Spinal cord (tissue), 10 donors: ENCODE data around the gene FER1L5. TPM values are rescaled to one million over a fixed set of nuclear protein-coding genes. Genes with fewer than 3 reads are reported as not detected.

ENCODE experiments used
- DNase-seq, 6 donors: peaks; one replicate each; pipeline versions ENCODE4 v3.0.0 to v3.0.0-alpha.2; 2013 to 2015; ENCODE audit warnings: low spot score in 6 of 6, low read depth in 4 of 6
- H3K27ac ChIP-seq: one replicate; pipeline ENCODE4 v1.5.1; 2013; ENCODE audit warnings: low read depth, low read length, control low read depth
- H3K27me3 ChIP-seq: one replicate; pipeline ENCODE4 v1.6.1; 2013; ENCODE audit warnings: low read length; ENCODE audit not compliant: control insufficient read depth, insufficient read depth
- H3K36me3 ChIP-seq: one replicate; pipeline ENCODE4 v1.6.1; 2013; ENCODE audit warnings: low read length; ENCODE audit not compliant: control insufficient read depth, insufficient read depth
- H3K4me1 ChIP-seq: one replicate; pipeline ENCODE4 v1.6.1; 2013; ENCODE audit warnings: low read length; ENCODE audit not compliant: control insufficient read depth, insufficient read depth
- H3K4me3 ChIP-seq: one replicate; pipeline ENCODE4 v1.5.1; 2013; ENCODE audit warnings: low read depth, low read length, control low read depth
- H3K9me3 ChIP-seq: one replicate; pipeline ENCODE4 v1.6.1; 2013; ENCODE audit warnings: low read length; ENCODE audit not compliant: control insufficient read depth, insufficient read depth
- WGBS: methylation state at CpG from one replicate; pipeline ENCODE4 v1.1.5; 2013; ENCODE audit warnings: missing lambda C conversion rate; ENCODE audit not compliant: insufficient coverage; 5-methylcytosine and 5-hydroxymethylcytosine counted together
- polyA plus RNA-seq, 2 donors: library from polyadenylated mRNA; unstranded; fragments of 120-200 nt; gene quantifications; one replicate each; pipeline ENCODE4 v1.2.1, GENCODE V29; 2013; ENCODE audit not compliant: insufficient read length in 2 of 2
- total RNA-seq, 2 donors: library from RNA; depleted of rRNA in 1 of 2; stranded (reverse); fragments of 120-200 nt in 1 of 2; fragments of >200 nt in 1 of 2; gene quantifications; one replicate each; pipeline versions ENCODE4 v1.2.3 to v1.2.4, GENCODE V29; 2013 to 2014
- donor health status: healthy.

Gene FER1L5
- total and polyA plus RNA-seq, 4 donors = 0.27 to 0.66 (median 0.43) TPM

DNA sequence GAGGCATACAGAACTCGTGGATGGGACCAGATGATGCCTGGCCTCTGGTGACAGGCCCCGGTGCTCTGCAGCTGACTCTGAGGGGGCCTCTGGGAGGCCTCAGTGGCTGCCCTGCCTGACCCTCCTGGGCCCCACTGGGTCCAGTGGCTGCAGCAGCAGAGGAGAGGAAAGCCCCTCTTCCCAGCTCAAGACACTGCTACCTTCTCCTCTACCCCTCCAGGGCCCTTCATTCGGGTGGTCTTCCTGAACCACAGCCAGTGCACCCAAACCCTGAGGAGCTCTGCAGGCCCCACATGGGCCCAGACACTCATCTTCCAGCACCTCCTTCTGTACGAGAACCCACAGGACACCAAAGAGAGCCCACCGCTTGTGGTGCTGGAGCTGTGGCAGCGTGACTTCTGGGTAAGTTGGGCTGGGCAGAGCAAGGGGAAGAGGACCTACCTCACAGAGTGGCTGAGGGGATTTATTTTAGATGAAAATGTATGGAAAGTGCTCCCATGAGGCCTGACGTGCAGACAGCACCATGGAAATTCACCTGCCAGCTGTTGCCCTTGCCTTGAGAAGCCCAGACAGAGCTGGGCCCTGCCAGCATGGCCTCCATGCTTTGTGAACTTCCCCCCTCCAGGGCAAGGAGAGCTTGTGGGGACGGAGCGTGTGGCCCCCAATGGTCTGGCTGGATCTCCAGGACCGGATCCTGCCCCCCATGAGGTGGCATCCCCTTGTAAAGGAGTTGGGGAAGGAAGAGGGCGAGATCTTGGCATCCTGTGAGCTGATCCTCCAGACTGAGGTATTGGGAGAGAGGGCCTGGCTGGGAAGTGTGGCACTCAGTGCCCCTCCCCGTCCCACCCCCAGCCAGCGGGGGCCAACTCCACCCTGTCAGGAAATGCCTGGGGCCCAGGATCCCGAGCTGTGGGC, 51.0 kb downstream of the FER1L5 start:
- 84% methylated on average over 8 of the region's 14 CpGs for WGBS
- DNase-seq = no peak
- H3K4me3 ChIP-seq = no peak overlapping the region
- H3K27me3 ChIP-seq = no peaks in the 10 kb centered on the region
- H3K27ac ChIP-seq = no peak overlapping the region
- H3K36me3 ChIP-seq = peaks cover 14% of the 10 kb centered on the region
- no peaks in the 10 kb centered on the region for H3K4me1 ChIP-seq
- no peaks in the 10 kb centered on the region for H3K9me3 ChIP-seq

DNA sequence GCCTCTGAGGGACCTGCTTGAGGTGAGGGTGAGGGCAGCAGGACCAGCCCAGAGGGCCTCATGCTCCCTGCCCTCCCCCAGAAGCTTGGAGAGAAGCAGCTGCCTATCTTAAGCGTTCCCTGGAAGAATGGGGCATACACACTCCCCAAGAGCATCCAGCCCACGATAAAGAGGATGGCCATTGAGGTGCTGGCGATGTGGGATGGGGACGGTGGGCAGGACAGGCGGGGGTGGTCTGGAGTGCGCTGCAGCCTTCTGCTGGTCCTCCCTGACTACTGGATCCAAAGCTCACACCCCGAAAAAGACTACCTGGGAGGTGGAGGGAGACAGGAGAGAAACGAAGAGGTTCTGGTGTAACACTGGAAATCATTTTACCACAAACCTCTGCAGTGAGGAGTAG, 51.7 kb downstream of the FER1L5 start:
- DNase-seq = no peak
- no peaks in the 10 kb centered on the region for H3K9me3 ChIP-seq
- no peak overlapping the region for H3K4me3 ChIP-seq
- WGBS = 88% methylated on average over 4 of the region's 8 CpGs
- H3K27me3 ChIP-seq = no peaks in the 10 kb centered on the region
- no peak overlapping the region for H3K27ac ChIP-seq
- H3K36me3 ChIP-seq = peaks cover 17% of the 10 kb centered on the region
- H3K4me1 ChIP-seq = no peaks in the 10 kb centered on the region

DNA sequence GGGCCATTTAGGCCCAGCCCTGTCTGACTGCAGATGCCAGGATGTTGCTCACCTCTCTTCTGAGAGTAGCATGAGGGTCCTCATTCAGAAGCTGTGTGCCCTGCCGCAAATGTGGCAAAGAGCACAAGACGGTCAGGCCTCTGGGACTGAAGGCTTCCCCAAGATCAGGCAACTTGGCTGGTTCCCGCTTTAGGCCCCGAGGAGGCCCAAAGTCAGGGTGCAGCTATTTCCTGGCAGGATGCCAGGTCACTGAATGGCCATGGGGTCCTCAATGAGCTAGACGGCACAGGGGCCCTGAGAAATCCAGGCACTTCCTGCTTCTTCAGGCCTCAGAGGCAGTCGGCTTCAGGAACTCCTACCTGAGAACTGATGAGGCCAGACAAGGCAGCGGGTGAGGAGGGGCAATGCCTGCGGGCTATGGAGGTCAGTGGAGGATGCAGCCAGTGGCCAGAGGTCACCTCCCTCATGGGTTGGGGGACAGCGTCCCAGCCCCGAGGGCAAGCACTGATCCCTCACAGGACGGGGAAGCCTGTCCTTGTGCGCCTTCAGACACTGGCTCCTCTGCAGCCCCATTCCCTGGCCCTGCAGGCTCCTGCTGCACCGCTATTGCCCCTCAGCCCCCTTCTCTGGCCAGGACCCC, 52.4 kb downstream of the FER1L5 start:
- no peak for DNase-seq
- Histone ChIP-seq H3K36me3 (peaks cover 17% of the 10 kb centered on the region), H3K27ac (no peak overlapping the region), H3K4me1 (no peaks in the 10 kb centered on the region), H3K9me3 (no peaks in the 10 kb centered on the region), H3K27me3 (no peaks in the 10 kb centered on the region), H3K4me3 (no peak overlapping the region)
- 84% methylated on average over 13 of the region's 13 CpGs for WGBS

- Histone ChIP-seq H3K4me1 (no peaks in the 10 kb centered on the region), H3K9me3 (no peaks in the 10 kb centered on the region), H3K27ac (no peak overlapping the region), H3K27me3 (no peaks in the 10 kb centered on the region), H3K36me3 (peaks cover 17% of the 10 kb centered on the region), H3K4me3 (no peak overlapping the region)
- 85% methylated on average over 15 of the region's 15 CpGs for WGBS
- DNase-seq = no peak
These were observed 53.0 kb downstream of the FER1L5 start for GRCh38 chr2:96695602-96696001.

- no peak for DNase-seq
- H3K4me3 ChIP-seq = no peak overlapping the region
- H3K9me3 ChIP-seq = no peaks in the 10 kb centered on the region
- no peak overlapping the region for H3K27ac ChIP-seq
- H3K27me3 ChIP-seq = no peaks in the 10 kb centered on the region
- 75% methylated on average over 2 of the region's 2 CpGs for WGBS
- H3K36me3 ChIP-seq = peaks cover 20% of the 10 kb centered on the region
- no peaks in the 10 kb centered on the region for H3K4me1 ChIP-seq
These were observed 54.9 kb downstream of the FER1L5 start for GRCh38 chr2:96697476-96697875.

DNA sequence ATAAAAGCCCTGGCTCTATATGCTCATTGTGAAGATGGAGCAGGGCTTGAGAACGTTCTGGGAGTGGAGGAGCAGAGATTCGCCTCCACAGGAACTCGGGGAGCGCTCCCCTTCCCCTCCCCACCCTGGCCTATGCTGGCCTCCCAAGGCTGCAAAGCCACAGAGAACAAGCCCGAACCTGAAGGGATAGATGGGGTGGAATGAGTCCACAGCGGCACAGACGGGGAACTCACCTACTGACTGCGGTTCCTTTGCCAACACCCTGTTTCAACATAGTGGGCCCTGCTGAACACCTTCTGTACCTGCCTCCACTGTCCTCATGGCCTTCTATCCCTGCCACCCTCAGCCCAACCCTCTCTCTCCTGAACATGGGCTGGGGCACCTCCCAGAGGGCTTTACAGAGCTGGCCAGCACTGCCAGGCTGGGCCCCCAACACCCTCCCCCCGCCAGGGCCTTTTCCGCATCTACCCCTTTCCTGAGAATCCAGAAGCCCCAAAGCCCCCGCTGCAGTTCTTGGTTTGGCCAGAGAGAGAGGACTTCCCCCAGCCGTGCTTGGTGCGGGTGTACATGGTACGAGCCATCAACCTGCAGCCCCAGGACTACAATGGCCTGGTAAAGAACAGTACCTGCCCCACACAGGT, 55.8 kb downstream of the FER1L5 start:
- Histone ChIP-seq H3K27me3 (no peaks in the 10 kb centered on the region), H3K27ac (no peak overlapping the region), H3K4me3 (no peak overlapping the region), H3K9me3 (no peaks in the 10 kb centered on the region), H3K36me3 (peaks cover 29% of the 10 kb centered on the region), H3K4me1 (no peaks in the 10 kb centered on the region)
- DNase-seq = no peak
- WGBS = 90% methylated on average over 10 of the region's 14 CpGs

DNA sequence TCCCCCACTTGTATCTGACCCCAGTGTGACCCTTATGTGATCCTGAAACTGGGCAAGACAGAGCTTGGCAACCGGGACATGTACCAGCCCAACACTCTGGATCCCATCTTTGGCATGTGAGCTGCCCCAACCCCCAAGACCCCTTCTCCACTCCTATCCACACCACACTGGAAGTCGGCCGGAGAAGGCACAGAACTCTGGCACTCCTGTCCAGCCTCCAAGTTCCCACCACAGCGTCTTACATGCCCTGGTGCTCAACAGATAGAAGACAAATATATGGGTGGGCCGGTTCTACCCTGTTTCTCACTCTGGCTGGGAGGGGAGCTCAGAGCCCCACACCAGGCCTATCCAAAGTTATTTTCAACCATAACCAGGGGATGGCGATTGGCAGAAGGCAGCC, 56.5 kb downstream of the FER1L5 start:
- H3K27ac ChIP-seq = no peak overlapping the region
- H3K36me3 ChIP-seq = peaks cover 33% of the 10 kb centered on the region
- WGBS = 87% methylated on average over 3 of the region's 6 CpGs
- H3K4me3 ChIP-seq = no peak overlapping the region
- H3K4me1 ChIP-seq = no peaks in the 10 kb centered on the region
- H3K9me3 ChIP-seq = no peaks in the 10 kb centered on the region
- H3K27me3 ChIP-seq = no peaks in the 10 kb centered on the region
- no peak for DNase-seq

GRCh38 chr2:96699621-96700020, 57.1 kb downstream of the FER1L5 start:
- Histone ChIP-seq H3K4me1 (no peaks in the 10 kb centered on the region), H3K4me3 (no peak overlapping the region), H3K36me3 (peaks cover 37% of the 10 kb centered on the region), H3K9me3 (no peaks in the 10 kb centered on the region), H3K27ac (no peak overlapping the region), H3K27me3 (no peaks in the 10 kb centered on the region)
- WGBS = 88% methylated on average over 8 of the region's 9 CpGs
- DNase-seq = no peak

- Histone ChIP-seq H3K36me3 (peaks cover 41% of the 10 kb centered on the region), H3K27ac (no peak overlapping the region), H3K4me3 (no peak overlapping the region), H3K9me3 (no peaks in the 10 kb centered on the region), H3K4me1 (no peaks in the 10 kb centered on the region), H3K27me3 (no peaks in the 10 kb centered on the region)
- 91% methylated on average over 5 of the region's 8 CpGs for WGBS
- no peak for DNase-seq
These were observed 57.5 kb downstream of the FER1L5 start for GRCh38 chr2:96700086-96700485.
